H1 (cell line): ENCODE data around the gene PSD. TPM values are rescaled to one million over a fixed set of nuclear protein-coding genes. Genes with fewer than 3 reads are reported as not detected.

ENCODE experiments used
- CTCF ChIA-PET: fragments of 300-600 bp; sonication (Branson Sonifier 250); formaldehyde crosslinking; loops from one replicate; lab custom pipeline; 2021; ENCODE audit not compliant: partially characterized antibody; lab: Charles Lee
- POLR2A ChIA-PET: fragments of 300-600 bp; sonication (Branson Sonifier 250); formaldehyde crosslinking; loops from one replicate; lab custom pipeline; 2021; ENCODE audit warnings: inconsistent platforms; ENCODE audit not compliant: partially characterized antibody; lab: Charles Lee
- DNase-seq, 2 experiments: peaks; one replicate each; pipeline versions ENCODE4 v3.0.0 to v3.0.0-alpha.2; 2010 to 2022; ENCODE audit warnings: low spot score in 2 of 2, low read depth in 1 of 2, mixed read lengths in 1 of 2
- FAIRE-seq: peaks from 2 replicates; lab custom pipeline; 2011; peaks lifted over from hg19 to GRCh38; lab: Jason Lieb, UNC
- H2AFZ ChIP-seq: 2 replicates; pipeline ENCODE4 v1.8.1; 2012; ENCODE audit warnings: low read length, inconsistent platforms
- H2AK5ac ChIP-seq: 2 replicates; pipeline ENCODE4 v1.6.1; 2013; ENCODE audit warnings: low read depth, low read length
- H2BK120ac ChIP-seq: replicated peaks from 2 replicates; pipeline ENCODE3; 2013; ENCODE audit warnings: low read depth, low read length, inconsistent platforms
- H2BK12ac ChIP-seq: 2 replicates; pipeline ENCODE4 v1.6.1; 2013; ENCODE audit warnings: low read depth, low read length
- H2BK15ac ChIP-seq: 2 replicates; pipeline ENCODE4 v1.6.1; 2013; ENCODE audit warnings: low read length
- H2BK20ac ChIP-seq: 2 replicates; pipeline ENCODE4 v1.6.1; 2013; ENCODE audit warnings: low read length
- H2BK5ac ChIP-seq: 2 replicates; pipeline ENCODE4 v1.6.1; 2013; ENCODE audit warnings: low read depth, low read length
- H3K14ac ChIP-seq: 2 replicates; pipeline ENCODE4 v1.6.1; 2013; ENCODE audit warnings: inconsistent platforms; ENCODE audit not compliant: insufficient read length
- H3K18ac ChIP-seq: 2 replicates; pipeline ENCODE4 v1.6.1; 2013; ENCODE audit warnings: low read length; ENCODE audit errors: extremely low read depth
- H3K23ac ChIP-seq: 2 replicates; pipeline ENCODE4 v1.6.1; 2013; ENCODE audit warnings: inconsistent platforms; ENCODE audit not compliant: insufficient read length
- H3K23me2 ChIP-seq: 2 replicates; pipeline ENCODE4 v1.6.1; 2013; ENCODE audit warnings: low read depth, low read length
- H3K27ac ChIP-seq: 2 replicates; pipeline ENCODE4 v1.6.1; 2011; ENCODE audit warnings: low read depth, low read length, inconsistent platforms
- H3K27me3 ChIP-seq, 4 experiments: replicated peaks in 1 of 4; 1 replicate in 1 of 4; 2 replicates in 3 of 4; pipeline versions ENCODE4 v1.6.1 to v1.8.1; 2011 to 2013; ENCODE audit warnings: low read length in 3 of 4, mild to moderate bottlenecking in 3 of 4, inconsistent platforms in 2 of 4, mixed read lengths in 2 of 4, moderate library complexity in 1 of 4; ENCODE audit not compliant: control insufficient read depth in 3 of 4, insufficient read depth in 3 of 4; ENCODE audit errors: extremely low read depth in 1 of 4
- H3K36me3 ChIP-seq, 4 experiments: 2 replicates each; pipeline versions ENCODE4 v1.6.1 to v1.8.1; 2011 to 2013; ENCODE audit warnings: mild to moderate bottlenecking in 4 of 4, low read length in 3 of 4, moderate library complexity in 2 of 4, control low read depth in 1 of 4, inconsistent platforms in 1 of 4; ENCODE audit not compliant: insufficient read depth in 4 of 4, control insufficient read depth in 2 of 4
- H3K4ac ChIP-seq: replicated peaks from 2 replicates; pipeline ENCODE3; 2013; ENCODE audit warnings: low read length, low read depth, mixed read lengths, inconsistent platforms; ENCODE audit not compliant: insufficient read length
- H3K4me1 ChIP-seq, 4 experiments: replicated peaks in 1 of 4; 1 replicate in 1 of 4; 2 replicates in 3 of 4; pipeline versions ENCODE4 v1.6.1 to v1.8.1; 2011 to 2013; ENCODE audit warnings: low read length in 3 of 4, inconsistent platforms in 2 of 4, mixed read lengths in 1 of 4; ENCODE audit not compliant: insufficient read depth in 4 of 4, control insufficient read depth in 3 of 4
- H3K4me2 ChIP-seq, 2 experiments: 2 replicates each; pipeline versions ENCODE4 v1.6.1 to v1.8.1; 2011 to 2013; ENCODE audit warnings: low read depth in 2 of 2, low read length in 2 of 2, control low read depth in 1 of 2, inconsistent platforms in 1 of 2, mild to moderate bottlenecking in 1 of 2; ENCODE audit not compliant: insufficient read depth in 1 of 2
- H3K4me3 ChIP-seq, 4 experiments: fragments of 200-600, 300-600 bp in 1 of 4; sonication (generic), shearing (Covaris generic), sonication (Bioruptor Twin) in 1 of 4; 2 replicates each; pipeline versions ENCODE4 v1.5.1 to v1.8.1; 2011 to 2016; ENCODE audit warnings: low read length in 4 of 4, low read depth in 3 of 4, control low read depth in 2 of 4, inconsistent platforms in 2 of 4, mild to moderate bottlenecking in 2 of 4, mixed read lengths in 1 of 4, moderate library complexity in 1 of 4; ENCODE audit not compliant: insufficient read depth in 2 of 4; ENCODE audit errors: extremely low read depth in 1 of 4
- H3K56ac ChIP-seq: replicated peaks from 2 replicates; pipeline ENCODE3; 2013; ENCODE audit warnings: low read depth, mild to moderate bottlenecking, mixed read lengths, low read length, inconsistent platforms; ENCODE audit not compliant: insufficient read length
- H3K79me1 ChIP-seq: 2 replicates; pipeline ENCODE4 v1.6.1; 2013; ENCODE audit warnings: low read depth, low read length, control low read depth
- H3K79me2 ChIP-seq, 2 experiments: 2 replicates each; pipeline versions ENCODE4 v1.6.1 to v1.8.1; 2012 to 2013; ENCODE audit warnings: low read length in 2 of 2, mild to moderate bottlenecking in 2 of 2, inconsistent platforms in 1 of 2; ENCODE audit not compliant: insufficient read depth in 2 of 2, control insufficient read depth in 1 of 2
- H3K9ac ChIP-seq, 4 experiments: replicated peaks in 1 of 4; 1 replicate in 1 of 4; 2 replicates in 3 of 4; pipeline versions ENCODE4 v1.6.1 to v1.8.1; 2011 to 2013; ENCODE audit warnings: low read depth in 3 of 4, low read length in 3 of 4, control low read depth in 2 of 4, mild to moderate bottlenecking in 2 of 4, moderate library complexity in 2 of 4, inconsistent platforms in 1 of 4; ENCODE audit errors: extremely low read depth in 1 of 4
- H3K9me3 ChIP-seq, 2 experiments: 2 replicates each; pipeline versions ENCODE4 v1.6.1 to v1.8.1; 2012 to 2013; ENCODE audit warnings: mild to moderate bottlenecking in 2 of 2, moderate library complexity in 2 of 2, control low read depth in 1 of 2, inconsistent platforms in 1 of 2, low read depth in 1 of 2, low read length in 1 of 2, mixed read lengths in 1 of 2; ENCODE audit not compliant: insufficient read depth in 2 of 2
- H4K20me1 ChIP-seq, 2 experiments: replicated peaks in 1 of 2; 2 replicates each; pipeline versions ENCODE3 to v1.8.1; 2011 to 2013; ENCODE audit warnings: inconsistent platforms in 2 of 2, low read length in 2 of 2, mild to moderate bottlenecking in 1 of 2; ENCODE audit not compliant: insufficient read depth in 2 of 2, control insufficient read depth in 1 of 2
- H4K5ac ChIP-seq: 2 replicates; pipeline ENCODE4 v1.6.1; 2013; ENCODE audit warnings: low read length, low read depth, mixed read lengths, inconsistent platforms; ENCODE audit not compliant: insufficient read length
- H4K8ac ChIP-seq: 2 replicates; pipeline ENCODE4 v1.8.0; 2013; ENCODE audit warnings: mild to moderate bottlenecking, moderate library complexity, low read length, inconsistent platforms; ENCODE audit not compliant: insufficient read depth; ENCODE audit errors: extremely low read depth
- H4K91ac ChIP-seq: replicated peaks from 2 replicates; pipeline ENCODE3; 2013; ENCODE audit warnings: low read length, mixed read lengths, inconsistent platforms; ENCODE audit not compliant: insufficient read length
- CBX5 ChIP-seq: fragments of 300-800, 300-1000 bp; sonication (generic); IDR thresholded peaks from 2 replicates; pipeline ENCODE4 v1.7.1; 2016; ENCODE audit warnings: antibody characterized with exemption, low read length, low read depth
- EP300 ChIP-seq, 2 experiments: IDR thresholded peaks; 1 replicate in 1 of 2; 2 replicates in 1 of 2; pipeline ENCODE4 v1.6.1; 2011 to 2012; ENCODE audit warnings: low read depth in 2 of 2, low read length in 2 of 2, mild to moderate bottlenecking in 2 of 2, borderline replicate concordance in 1 of 2, inconsistent platforms in 1 of 2, moderate library complexity in 1 of 2
- HDAC2 ChIP-seq, 2 experiments: fragments of 300-600 bp in 1 of 2; sonication (generic) in 1 of 2; IDR thresholded peaks; 2 replicates each; pipeline ENCODE4 v1.6.1; 2011 to 2012; ENCODE audit warnings: low read depth in 2 of 2, low read length in 2 of 2, mild to moderate bottlenecking in 2 of 2, moderate library complexity in 2 of 2, borderline replicate concordance in 1 of 2, inconsistent platforms in 1 of 2
- KDM5A ChIP-seq: fragments of 200-600 bp; IDR thresholded peaks from 2 replicates; pipeline ENCODE4 v1.7.1; 2012; ENCODE audit warnings: mild to moderate bottlenecking, low read length, inconsistent platforms, mixed read lengths
- POLR2A ChIP-seq, 2 experiments: IDR thresholded peaks; 1 replicate in 1 of 2; 2 replicates in 1 of 2; pipeline ENCODE4 v1.6.1; 2011; ENCODE audit warnings: low read depth in 2 of 2, low read length in 2 of 2, mild to moderate bottlenecking in 2 of 2; ENCODE audit errors: control extremely low read depth in 1 of 2
- POLR2AphosphoS5 ChIP-seq: IDR thresholded peaks from 2 replicates; pipeline ENCODE4 v1.6.1; 2011; ENCODE audit warnings: low read depth, low read length
- RAD21 ChIP-seq, 2 experiments: IDR thresholded peaks in 1 of 2; conservative IDR thresholded peaks in 1 of 2; 2 replicates each; pipeline ENCODE4 v1.6.1; 2011; ENCODE audit warnings: low read depth in 2 of 2, low read length in 2 of 2, improper control_type of control experiment in 1 of 2, inconsistent platforms in 1 of 2, mild to moderate bottlenecking in 1 of 2, moderate library complexity in 1 of 2
- RBBP5 ChIP-seq: IDR thresholded peaks from 2 replicates; pipeline ENCODE4 v1.7.1; 2012; ENCODE audit warnings: low read depth, mild to moderate bottlenecking, inconsistent platforms, low read length, moderate library complexity, borderline replicate concordance
- SP1 ChIP-seq: IDR thresholded peaks from 2 replicates; pipeline ENCODE4 v1.6.1; 2011; ENCODE audit warnings: low read depth, low read length
- SRF ChIP-seq: IDR thresholded peaks from 2 replicates; pipeline ENCODE4 v1.6.1; 2011; ENCODE audit warnings: mild to moderate bottlenecking, low read depth, low read length, moderate library complexity
- TAF7 ChIP-seq: optimal IDR thresholded peaks from 2 replicates; pipeline ENCODE3; 2011; ENCODE audit warnings: low read depth, mild to moderate bottlenecking, inconsistent platforms, low read length, moderate library complexity, borderline replicate concordance
- WGBS, 2 experiments: shearing (Covaris generic) in 1 of 2; methylation state at CpG; one replicate each; pipeline versions ENCODE4 v1.1.6 to v1.1.7; 2013 to 2015; ENCODE audit warnings: low lambda C conversion rate in 2 of 2, mixed read lengths in 2 of 2, inconsistent platforms in 1 of 2, low coverage in 1 of 2, missing lambda C conversion rate in 1 of 2; ENCODE audit not compliant: insufficient replicate concordance in 2 of 2, insufficient coverage in 1 of 2, insufficient read length in 1 of 2; ENCODE audit errors: extremely low coverage in 1 of 2, missing lambda C conversion rate in 1 of 2; 5-methylcytosine and 5-hydroxymethylcytosine counted together
- polyA plus RNA-seq, 7 experiments: library from polyadenylated mRNA; depleted of rRNA in 3 of 7; stranded (reverse) in 5 of 7; unstranded in 2 of 7; fragments of >200 nt in 5 of 7; fragments of 200-250 nt in 2 of 7; gene quantifications; 1 replicate in 5 of 7; 2 replicates in 1 of 7; 4 replicates in 1 of 7; pipeline versions ENCODE4 v1.2.1 to v1.2.3, GENCODE V29; 2011 to 2013; ENCODE audit warnings: missing spikeins in 2 of 7, mixed read lengths in 2 of 7
- total RNA-seq: library from RNA; stranded (reverse); fragmentation: NEBNext Ultra II Directional; extraction: Animal tissue kit (Norgen Biotek cat#: 25700); gene quantifications from 2 replicates; pipeline ENCODE4 v1.2.1, GENCODE V29; 2021
- TF ChIP-seq, protein P1 (sequence below): IDR thresholded peaks from 2 replicates; pipeline ENCODE4 v1.6.1; 2012; ENCODE audit warnings: low read length, inconsistent platforms

Gene PSD
- total and polyA plus RNA-seq, 2 of the 8 experiments (the other 6 are each of a cell fraction or from before 2014, with no cell fraction given) = 5.4 to 6.0 TPM

DNA sequence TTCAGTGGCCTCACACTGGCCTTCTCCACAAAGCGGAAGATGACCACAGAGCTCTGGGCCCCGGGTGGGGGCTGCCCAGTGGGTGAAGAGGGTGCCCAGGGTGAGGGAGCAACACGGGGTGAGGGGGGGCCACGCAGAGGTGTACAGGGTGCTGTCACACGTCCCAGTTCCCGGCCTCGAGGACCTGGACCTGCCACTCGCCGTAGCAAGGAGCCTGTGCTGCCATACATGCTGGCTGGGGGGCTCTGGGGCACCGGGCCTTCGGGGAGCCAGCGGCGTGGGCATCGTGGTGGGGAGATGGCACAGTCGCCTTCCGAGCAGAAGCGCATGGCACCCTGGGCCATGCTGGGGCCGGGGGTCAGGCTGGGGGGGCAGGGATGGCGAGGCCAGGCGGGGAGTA, 1.9 kb downstream of the PSD start:
- no peak overlapping the region for H2AFZ ChIP-seq
- no peaks in the 10 kb centered on the region for H3K79me1 ChIP-seq
- H3K9me3 ChIP-seq = no peaks in the 10 kb centered on the region
- FAIRE-seq (no peak), DNase-seq (no peak)
- H3K36me3 ChIP-seq = no peaks in the 10 kb centered on the region
- H3K4me1 ChIP-seq = peaks cover 5 to 19% (median 9%) of the 10 kb centered on the region in 4 experiments
- no peak overlapping the region for H3K27ac ChIP-seq
- no peak overlapping the region for H2AK5ac ChIP-seq
- H3K4ac ChIP-seq = no peak overlapping the region
- H3K9ac ChIP-seq = no peak overlapping the region
- no peak overlapping the region for H4K91ac ChIP-seq
- no peak overlapping the region for H2BK20ac ChIP-seq
- peaks cover 0 to 8% (median 8%) of the 10 kb centered on the region in 4 experiments; a peak in 4 of 7 replicates for H3K27me3 ChIP-seq
- no peak overlapping the region for H3K23ac ChIP-seq
- no peak overlapping the region for H2BK5ac ChIP-seq
- no peak overlapping the region for H2BK15ac ChIP-seq
- peaks cover 0 to 2% of the 10 kb centered on the region in 2 experiments for H4K20me1 ChIP-seq
- no peak overlapping the region for H3K4me2 ChIP-seq
- H3K23me2 ChIP-seq = peaks cover 27% of the 10 kb centered on the region
- H2BK120ac ChIP-seq = no peak overlapping the region
- no peak overlapping the region for H4K8ac ChIP-seq
- ChIA-PET POLR2A (interaction anchor here (1.7 kb wide), 1 partner anchor 34 kb away, joined by 4 read pairs; no protein-coding TSS in a partner anchor), CTCF (interaction anchor here (10.1 kb wide), 1 partner anchor 17 kb away, joined by 205 read pairs; the partner anchor contains the start of gene NFKB2)
- H2BK12ac ChIP-seq = no peak overlapping the region
- WGBS, 2 experiments = 91% methylated on average over 5 of the region's 20 CpGs; no CpG with 5 or more reads in 1 of the 2 experiments
- H3K4me3 ChIP-seq = no peak overlapping the region
- H3K14ac ChIP-seq = no peak overlapping the region
- H3K18ac ChIP-seq = no peak overlapping the region
- no peaks in the 10 kb centered on the region for H3K79me2 ChIP-seq
- H3K56ac ChIP-seq = no peak overlapping the region
- H4K5ac ChIP-seq = no peak overlapping the region
- TF ChIP-seq, protein P1, sequence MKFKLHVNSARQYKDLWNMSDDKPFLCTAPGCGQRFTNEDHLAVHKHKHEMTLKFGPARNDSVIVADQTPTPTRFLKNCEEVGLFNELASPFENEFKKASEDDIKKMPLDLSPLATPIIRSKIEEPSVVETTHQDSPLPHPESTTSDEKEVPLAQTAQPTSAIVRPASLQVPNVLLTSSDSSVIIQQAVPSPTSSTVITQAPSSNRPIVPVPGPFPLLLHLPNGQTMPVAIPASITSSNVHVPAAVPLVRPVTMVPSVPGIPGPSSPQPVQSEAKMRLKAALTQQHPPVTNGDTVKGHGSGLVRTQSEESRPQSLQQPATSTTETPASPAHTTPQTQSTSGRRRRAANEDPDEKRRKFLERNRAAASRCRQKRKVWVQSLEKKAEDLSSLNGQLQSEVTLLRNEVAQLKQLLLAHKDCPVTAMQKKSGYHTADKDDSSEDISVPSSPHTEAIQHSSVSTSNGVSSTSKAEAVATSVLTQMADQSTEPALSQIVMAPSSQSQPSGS = no peak
- TF ChIP-seq TAF7 (no peak), HDAC2 (IDR thresholded peaks at IDR 0.05; ENCODE audit: borderline replicate concordance in 1 of 2, low read depth in 2 of 2, low read length in 2 of 2) (no peak), POLR2A (IDR thresholded peaks at IDR 0.05; ENCODE audit: control extremely low read depth in 1 of 2, low read depth in 2 of 2, low read length in 2 of 2) (no peak), EP300 (IDR thresholded peaks at IDR 0.05; ENCODE audit: borderline replicate concordance in 1 of 2, low read depth in 2 of 2, low read length in 2 of 2) (no peak), CBX5 (no peak), POLR2AphosphoS5 (no peak), KDM5A (no peak), RBBP5 (no peak), RAD21 (IDR thresholded peaks at IDR 0.05 in 1 of 2, conservative IDR thresholded peaks at IDR 0.05 in 1 of 2; ENCODE audit: low read depth in 2 of 2, low read length in 2 of 2) (no peak), SRF (no peak), SP1 (no peak)
